Measurements from ENCODE around the gene XRCC2. TPM values are rescaled to one million over a fixed set of nuclear protein-coding genes. Genes with fewer than 3 reads are reported as not detected.

XRCC2 gene
- total and polyA plus RNA-seq, 9 donors = 0.25 to 1.7 (median 0.69) TPM

GRCh38 chr7:152672626-152673025 is 3.3 kb downstream of the XRCC2 start:
- Histone ChIP-seq H3K36me3 (no peaks in the 10 kb centered on the region), H3K27ac (no peak overlapping the region), H3K4me3 (no peak overlapping the region), H3K9me3 (no peaks in the 10 kb centered on the region), H3K27me3 (no peaks in the 10 kb centered on the region), H3K4me1 (ENCODE audit: insufficient read depth) (peaks cover 2% of the 10 kb centered on the region)
- no peak for DNase-seq
- TF ChIP-seq EP300 (IDR thresholded peaks at IDR 0.05) (no peak), POLR2A (IDR thresholded peaks at IDR 0.05) (no peak)
- TF ChIP-seq, protein P1, sequence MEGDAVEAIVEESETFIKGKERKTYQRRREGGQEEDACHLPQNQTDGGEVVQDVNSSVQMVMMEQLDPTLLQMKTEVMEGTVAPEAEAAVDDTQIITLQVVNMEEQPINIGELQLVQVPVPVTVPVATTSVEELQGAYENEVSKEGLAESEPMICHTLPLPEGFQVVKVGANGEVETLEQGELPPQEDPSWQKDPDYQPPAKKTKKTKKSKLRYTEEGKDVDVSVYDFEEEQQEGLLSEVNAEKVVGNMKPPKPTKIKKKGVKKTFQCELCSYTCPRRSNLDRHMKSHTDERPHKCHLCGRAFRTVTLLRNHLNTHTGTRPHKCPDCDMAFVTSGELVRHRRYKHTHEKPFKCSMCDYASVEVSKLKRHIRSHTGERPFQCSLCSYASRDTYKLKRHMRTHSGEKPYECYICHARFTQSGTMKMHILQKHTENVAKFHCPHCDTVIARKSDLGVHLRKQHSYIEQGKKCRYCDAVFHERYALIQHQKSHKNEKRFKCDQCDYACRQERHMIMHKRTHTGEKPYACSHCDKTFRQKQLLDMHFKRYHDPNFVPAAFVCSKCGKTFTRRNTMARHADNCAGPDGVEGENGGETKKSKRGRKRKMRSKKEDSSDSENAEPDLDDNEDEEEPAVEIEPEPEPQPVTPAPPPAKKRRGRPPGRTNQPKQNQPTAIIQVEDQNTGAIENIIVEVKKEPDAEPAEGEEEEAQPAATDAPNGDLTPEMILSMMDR (IDR thresholded peaks at IDR 0.05) = no peak
- WGBS, 3 donors = 88 to 97% (median 94%) methylated on average over 1 of the region's 1 CpG
- intact Hi-C loops (cut with DNase I) = no loop called here

- intact Hi-C loops (cut with DNase I) = no loop called here
- no peak for DNase-seq
- Histone ChIP-seq H3K27ac (no peak overlapping the region), H3K4me1 (ENCODE audit: insufficient read depth) (no peaks in the 10 kb centered on the region), H3K27me3 (no peaks in the 10 kb centered on the region), H3K4me3 (no peak overlapping the region), H3K9me3 (no peaks in the 10 kb centered on the region), H3K36me3 (no peaks in the 10 kb centered on the region)
- TF ChIP-seq POLR2A (IDR thresholded peaks at IDR 0.05) (no peak), EP300 (IDR thresholded peaks at IDR 0.05) (no peak)
- TF ChIP-seq, protein P1 (IDR thresholded peaks at IDR 0.05) = no peak
- 94 to 98% (median 95%) methylated on average over 4 of the region's 4 CpGs for WGBS, 3 donors
These were observed 6.2 kb downstream of the XRCC2 start for GRCh38 chr7:152669758-152670157.

DNA sequence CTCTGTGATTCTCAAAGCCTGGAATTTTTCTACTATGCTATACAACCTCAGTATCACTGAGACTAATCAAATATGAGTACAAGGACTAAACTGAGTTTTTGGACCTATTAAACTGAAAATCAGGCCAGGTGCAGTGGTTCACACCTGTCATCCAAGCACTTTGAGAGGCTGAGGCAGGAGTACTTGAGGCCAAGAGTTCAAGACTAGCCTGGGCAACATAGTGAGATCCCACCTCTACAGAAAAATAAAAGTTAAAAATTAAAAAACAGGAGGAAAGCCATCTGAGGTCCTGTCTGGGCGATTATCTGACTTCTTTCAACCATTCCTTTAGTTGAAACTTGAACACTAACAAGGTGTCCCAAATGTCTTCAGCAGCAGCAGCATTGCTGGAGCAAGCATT is 7.0 kb downstream of the XRCC2 start:
- TF ChIP-seq, protein P1 (IDR thresholded peaks at IDR 0.05) = no peak
- no peak for TF ChIP-seq EP300 (IDR thresholded peaks at IDR 0.05)
- no peak for TF ChIP-seq POLR2A (IDR thresholded peaks at IDR 0.05)
- intact Hi-C loops (cut with DNase I) = no loop called here
- Histone ChIP-seq H3K36me3 (no peaks in the 10 kb centered on the region), H3K27ac (no peak overlapping the region), H3K27me3 (no peaks in the 10 kb centered on the region), H3K4me1 (ENCODE audit: insufficient read depth) (no peaks in the 10 kb centered on the region), H3K9me3 (no peaks in the 10 kb centered on the region), H3K4me3 (no peak overlapping the region)
- WGBS, 3 donors = 97 to 100% (median 98%) methylated on average over 1 of the region's 1 CpG
- no peak for DNase-seq

DNA sequence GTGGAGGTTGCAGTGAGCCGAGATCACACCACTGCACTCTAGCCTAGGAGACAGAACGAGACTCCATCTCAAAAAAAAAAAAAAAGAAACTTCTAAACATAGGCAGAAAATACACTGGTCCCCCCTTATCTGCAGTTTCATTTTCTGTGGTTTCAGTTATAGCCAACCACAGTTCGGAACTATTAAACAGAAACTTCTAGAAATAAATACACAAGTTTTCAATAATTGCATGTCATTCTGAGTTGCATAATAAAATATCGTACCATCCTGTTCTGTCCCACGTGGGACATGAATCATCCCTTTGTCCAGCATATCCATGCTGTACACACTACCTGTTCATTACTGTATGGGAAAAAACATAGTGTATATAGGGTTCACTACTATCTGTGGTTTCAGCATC is 8.0 kb downstream of the XRCC2 start:
- no peaks in the 10 kb centered on the region for H3K4me1 ChIP-seq (ENCODE audit: insufficient read depth)
- 86 to 91% (median 90%) methylated on average over 5 of the region's 5 CpGs for WGBS, 3 donors

More for the DNA sequence above, 8.0 kb downstream of the XRCC2 start:
- H3K27ac ChIP-seq = no peak overlapping the region
- no peak for TF ChIP-seq EP300 (IDR thresholded peaks at IDR 0.05)
- TF ChIP-seq POLR2A (IDR thresholded peaks at IDR 0.05) = no peak
- TF ChIP-seq, protein P1 (IDR thresholded peaks at IDR 0.05) = no peak
- no peak overlapping the region for H3K4me3 ChIP-seq
- H3K27me3 ChIP-seq = no peaks in the 10 kb centered on the region
- H3K9me3 ChIP-seq = no peaks in the 10 kb centered on the region
- intact Hi-C loops (cut with DNase I) = no loop called here
- no peak for DNase-seq
- no peaks in the 10 kb centered on the region for H3K36me3 ChIP-seq
